Activated CD8-positive, alpha-beta memory T cell treated with anti-CD3 and anti-CD28 coated beads for 48 hours (primary cell): ENCODE measurements around the gene MECP2.
"Not testable (repeated sequence)": the region's sequence is repeated elsewhere in the genome, so short reads cannot be mapped to it uniquely, and the experiment has no call there.

ENCODE experiments used
- DNase-seq, 3 experiments: peaks; one replicate each; pipeline ENCODE4 v3.0.0-alpha.2; 2020; ENCODE audit warnings: low read depth in 2 of 3, low spot score in 2 of 3

Gene MECP2

GRCh38 chrX:154097589-154098541 is at the start of gene MECP2:
Gene MECP2 (minus strand): TSS chrX:154097717.
- DNase-seq: peak; percentile 41 to 84 (median 55)

DNA sequence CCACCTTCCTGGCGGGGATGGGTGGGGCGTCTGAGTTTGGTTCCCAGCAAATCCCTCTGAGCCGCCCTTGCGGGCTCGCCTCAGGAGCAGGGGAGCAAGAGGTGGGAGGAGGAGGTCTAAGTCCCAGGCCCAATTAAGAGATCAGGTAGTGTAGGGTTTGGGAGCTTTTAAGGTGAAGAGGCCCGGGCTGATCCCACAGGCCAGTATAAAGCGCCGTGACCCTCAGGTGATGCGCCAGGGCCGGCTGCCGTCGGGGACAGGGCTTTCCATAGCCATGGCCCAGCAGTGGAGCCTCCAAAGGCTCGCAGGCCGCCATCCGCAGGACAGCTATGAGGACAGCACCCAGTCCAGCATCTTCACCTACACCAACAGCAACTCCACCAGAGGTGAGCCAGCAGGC is 46.5 kb upstream of the MECP2 start, which contains the start of gene OPN1LW:
Gene OPN1LW (plus strand): TSS at position 234 of the 400 bp plus-strand sequence. CDS start 41 bp downstream, at position 275.
- DNase-seq: not testable (repeated sequence)

GRCh38 chrX:154142950-154143745 is 45.6 kb upstream of the MECP2 start:
- DNase-seq: no peak

GRCh38 chrX:154142386-154142785 is 44.9 kb upstream of the MECP2 start:
- no peak for DNase-seq

- DNase-seq: no peak
Measured at GRCh38 chrX:154140742-154141141, 43.2 kb upstream of the MECP2 start.

DNA sequence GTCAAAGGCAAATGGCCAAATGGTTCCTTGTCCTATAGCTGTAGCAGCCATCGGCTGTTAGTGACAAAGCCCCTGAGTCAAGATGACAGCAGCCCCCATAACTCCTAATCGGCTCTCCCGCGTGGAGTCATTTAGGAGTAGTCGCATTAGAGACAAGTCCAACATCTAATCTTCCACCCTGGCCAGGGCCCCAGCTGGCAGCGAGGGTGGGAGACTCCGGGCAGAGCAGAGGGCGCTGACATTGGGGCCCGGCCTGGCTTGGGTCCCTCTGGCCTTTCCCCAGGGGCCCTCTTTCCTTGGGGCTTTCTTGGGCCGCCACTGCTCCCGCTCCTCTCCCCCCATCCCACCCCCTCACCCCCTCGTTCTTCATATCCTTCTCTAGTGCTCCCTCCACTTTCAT is 42.7 kb upstream of the MECP2 start:
- no peak for DNase-seq

DNA sequence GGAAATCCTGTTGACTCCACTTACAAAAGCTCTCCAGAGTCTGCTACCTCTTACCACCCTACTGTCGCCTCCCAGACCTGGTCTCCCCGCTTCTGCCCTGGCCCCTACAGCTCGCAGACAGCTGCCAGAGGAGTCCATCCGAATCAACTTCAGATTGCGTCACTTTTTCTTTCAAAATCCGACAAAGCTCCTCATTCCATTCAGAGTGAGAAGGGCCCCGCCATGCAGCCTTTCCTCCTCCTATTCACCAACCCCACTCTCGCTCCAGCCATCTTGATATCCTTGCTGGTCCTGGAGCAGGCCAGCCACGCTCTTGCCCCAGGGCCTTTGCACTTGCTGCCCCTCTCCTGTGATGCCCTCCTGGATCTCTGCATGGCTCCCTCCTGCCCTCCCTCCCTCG is 41.3 kb upstream of the MECP2 start:
- no peak for DNase-seq

GRCh38 chrX:154136627-154137161 is 39.2 kb upstream of the MECP2 start:
- DNase-seq: peak; percentile 36 to 60 (median 40)

- DNase-seq: no peak
Measured at GRCh38 chrX:154135458-154136229, 38.1 kb upstream of the MECP2 start.

DNA sequence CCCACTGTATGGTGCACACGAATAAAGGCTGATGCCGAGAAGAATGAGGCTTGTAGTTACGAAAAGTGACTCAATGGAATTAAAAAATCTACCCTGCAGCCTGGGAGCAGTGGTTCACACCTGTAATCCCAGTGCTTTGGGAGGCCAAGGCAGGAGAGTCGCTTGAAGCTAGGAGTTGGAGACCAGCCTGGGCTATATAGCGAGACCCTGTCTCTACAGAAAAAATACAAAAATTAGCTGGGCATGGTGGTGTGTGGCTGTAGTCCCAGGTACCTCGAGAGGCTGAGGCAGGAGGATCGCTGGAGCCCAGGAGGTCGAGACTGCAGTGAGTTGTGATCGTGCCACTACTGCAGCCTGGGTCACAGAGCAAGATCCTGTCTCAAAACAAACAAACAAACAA is 34.8 kb upstream of the MECP2 start:
- DNase-seq: no peak

DNA sequence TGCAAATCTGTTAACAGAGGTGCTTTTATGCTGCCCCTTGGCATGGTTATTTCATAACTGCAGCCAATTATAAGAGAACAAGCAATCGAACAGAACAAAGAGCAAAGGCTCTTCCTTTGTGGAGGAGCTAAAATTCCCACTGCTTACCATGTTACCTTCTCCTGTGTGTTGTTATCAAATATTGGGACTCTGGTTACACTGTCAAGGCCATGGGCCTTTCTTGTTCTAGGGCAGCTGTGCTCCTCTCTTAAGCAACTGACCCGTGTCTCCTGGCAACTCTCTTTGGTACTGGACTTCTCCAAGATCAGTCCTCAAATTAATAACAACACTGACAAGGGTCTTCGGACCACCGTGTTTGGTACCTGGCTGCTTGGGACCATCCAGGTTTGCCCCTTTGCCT is 34.4 kb upstream of the MECP2 start:
- DNase-seq: no peak

DNA sequence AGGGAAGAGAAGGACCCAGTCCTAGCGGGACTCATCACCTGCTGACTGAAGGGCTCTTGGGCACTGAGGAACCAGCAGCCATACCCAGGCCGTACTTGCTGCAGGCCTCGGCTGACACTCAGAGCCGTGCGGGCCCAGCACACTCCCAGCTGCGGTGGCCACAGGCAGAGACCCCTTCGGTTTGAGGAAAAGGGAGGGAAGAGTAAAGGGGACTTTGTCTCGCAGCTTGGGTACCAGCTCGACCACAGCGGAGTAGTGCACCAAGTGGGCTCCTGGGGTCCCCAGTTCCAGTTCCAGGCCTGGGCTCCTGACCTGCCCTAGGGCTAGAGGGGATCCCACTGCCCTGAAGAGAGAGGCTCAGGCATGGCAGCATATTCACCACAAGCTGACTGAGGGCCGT is 28.6 kb upstream of the MECP2 start:
- DNase-seq: no peak

DNA sequence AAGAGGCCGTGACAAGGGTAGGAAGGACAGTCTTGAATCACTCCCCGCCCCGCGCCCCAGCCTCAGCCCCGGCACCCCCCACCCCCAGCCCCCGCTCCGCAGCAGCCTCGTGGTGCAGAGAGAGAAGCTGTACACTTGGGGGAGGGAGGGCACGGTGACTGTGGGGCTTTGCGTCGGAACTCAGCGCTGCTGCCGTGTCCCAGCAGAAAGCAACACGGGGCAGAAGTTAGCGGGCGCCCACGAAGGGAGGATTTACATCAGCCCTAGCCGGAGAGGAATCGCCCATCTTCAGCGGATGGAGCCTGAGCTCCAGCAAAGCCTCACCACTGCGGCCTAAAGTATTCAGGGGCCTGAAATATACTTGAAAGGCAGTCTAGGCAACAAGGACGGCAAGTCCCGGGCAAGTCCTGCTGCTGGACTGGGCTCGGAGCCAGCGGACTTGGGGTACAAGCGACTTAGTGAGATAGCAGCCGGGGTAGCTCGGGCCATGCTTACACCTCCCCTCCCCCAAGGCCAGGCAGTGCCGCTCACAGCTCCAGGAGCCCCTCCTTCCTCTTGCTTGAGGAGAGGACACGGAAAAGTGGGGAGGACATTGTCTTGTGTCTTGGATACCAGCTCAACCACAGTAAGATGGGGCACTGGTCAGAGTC is 28.0 kb upstream of the MECP2 start:
- DNase-seq: no peak

DNA sequence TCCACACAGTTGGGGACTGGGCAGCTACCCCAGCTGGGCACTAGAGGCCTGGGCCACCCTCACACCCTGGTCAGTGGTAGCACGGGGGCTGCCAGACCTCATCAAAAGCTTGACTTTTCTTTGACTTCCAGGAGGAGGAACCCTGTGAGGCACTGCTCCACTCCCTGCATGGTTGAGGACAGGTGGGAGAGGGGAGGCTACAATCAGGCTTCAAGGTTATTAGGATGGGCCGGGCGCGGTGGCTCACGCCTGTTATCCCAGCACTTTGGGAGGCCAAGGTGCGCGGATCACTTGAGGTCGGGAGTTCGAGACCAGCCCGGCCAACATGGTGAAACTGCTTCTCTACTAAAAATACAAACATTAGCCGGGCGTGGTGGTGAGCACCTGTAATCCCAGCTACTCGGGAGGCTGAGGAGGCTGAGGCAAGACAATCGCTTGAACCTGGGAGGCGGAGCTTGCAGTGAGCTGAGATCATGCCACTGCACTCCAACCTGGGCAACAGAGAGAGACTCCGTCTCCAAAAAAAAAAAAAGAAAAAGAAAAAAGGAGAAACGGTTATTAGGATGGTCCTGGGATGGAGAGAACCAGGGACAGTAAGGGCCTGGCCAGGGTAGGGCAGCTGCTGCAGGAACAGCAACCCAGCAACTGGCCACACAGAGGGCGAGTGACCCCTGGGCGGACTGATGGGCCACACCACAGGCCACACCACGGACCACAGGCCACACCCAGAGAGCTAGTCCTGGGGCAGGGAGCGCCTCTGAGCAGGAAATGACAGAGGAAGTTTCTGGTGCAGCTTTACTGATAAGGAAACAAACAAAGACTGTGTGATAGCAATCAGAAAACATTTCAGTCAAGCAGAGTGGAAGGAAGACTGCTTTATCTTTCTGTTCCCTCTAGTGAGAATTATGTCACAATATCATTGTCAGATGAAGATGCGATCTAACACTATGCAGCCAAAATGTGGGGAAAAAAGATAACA is 26.0 kb upstream of the MECP2 start:
- no peak for DNase-seq

- no peak for DNase-seq
Measured at GRCh38 chrX:154121961-154122360, 24.4 kb upstream of the MECP2 start.

- no peak for DNase-seq
Measured at GRCh38 chrX:154121207-154121606, 23.7 kb upstream of the MECP2 start.

- DNase-seq: no peak
Measured at GRCh38 chrX:154120567-154120966, 23.1 kb upstream of the MECP2 start.

GRCh38 chrX:154117566-154117965 is 20.0 kb upstream of the MECP2 start:
- DNase-seq: no peak
